ENCODE data around the gene CFAP74. TPM values are rescaled to one million over a fixed set of nuclear protein-coding genes. Genes with fewer than 3 reads are reported as not detected.

CFAP74 gene
- total RNA-seq, 1 experiment from 2014 or later: 0.28 TPM

- no peak overlapping the region for H3K4me3 Mint-ChIP-seq
- H3K36me3 Mint-ChIP-seq (ENCODE audit: insufficient read depth in 1 of 3, low read depth in 3 of 3): no peaks in the 10 kb centered on the region
- Histone ChIP-seq H2BK5ac (ENCODE audit: insufficient read length, low read length) (no peak overlapping the region), H4K91ac (ENCODE audit: insufficient read length, low read depth, low read length) (no peak overlapping the region), H2BK120ac (ENCODE audit: low read depth, low read length, poor library complexity, severe bottlenecking) (no peak overlapping the region), H3K9me3 (ENCODE audit: control insufficient read depth, low read depth, low read length) (no peaks in the 10 kb centered on the region), H4K5ac (ENCODE audit: insufficient read length, low read depth, low read length) (no peak overlapping the region), H2AK5ac (ENCODE audit: insufficient read length, low read length) (no peak overlapping the region), H2AFZ (ENCODE audit: low read length) (no peak overlapping the region), H3K4ac (ENCODE audit: low read depth, low read length) (no peak overlapping the region), H3K27ac (ENCODE audit: insufficient read length, low read depth, low read length) (no peak overlapping the region), H2BK20ac (ENCODE audit: low read depth, low read length, poor library complexity, severe bottlenecking) (no peak overlapping the region), H3K4me2 (ENCODE audit: insufficient read depth, insufficient read length, low read length) (no peak overlapping the region), H3K79me2 (ENCODE audit: insufficient read depth, low read length) (no peaks in the 10 kb centered on the region), H3K23me2 (ENCODE audit: insufficient read length, low read depth, low read length, poor library complexity, severe bottlenecking) (no peaks in the 10 kb centered on the region), H2BK15ac (ENCODE audit: low read depth, low read length) (no peak overlapping the region), H3K79me1 (ENCODE audit: insufficient read depth, low read depth, low read length, poor library complexity, severe bottlenecking) (no peaks in the 10 kb centered on the region), H3T11ph (ENCODE audit: low read length) (no peak overlapping the region), H3K14ac (ENCODE audit: insufficient read depth, low read length) (no peak overlapping the region; the same call in 1 of the 2 replicates), H4K20me1 (ENCODE audit: control insufficient read depth, insufficient read depth, insufficient read length) (no peaks in the 10 kb centered on the region), H3K56ac (ENCODE audit: insufficient read length, low read depth, low read length) (no peak overlapping the region), H2BK12ac (ENCODE audit: insufficient read length, low read depth, low read length) (no peak overlapping the region), H3K23ac (ENCODE audit: insufficient read length, low read depth, low read length) (no peak overlapping the region), H3K27me3 (ENCODE audit: insufficient read depth, low read length) (no peaks in the 10 kb centered on the region), H3K9ac (ENCODE audit: extremely low read depth, insufficient read length, low read length) (no peak overlapping the region), H3K18ac (ENCODE audit: insufficient read length, low read depth, low read length) (no peak overlapping the region), H3K4me1 (ENCODE audit: insufficient read depth, low read length) (0 out of 2 replicates have a peak, but pooled peaks cover under 1% of the 10 kb centered on the region), H4K8ac (replicated peaks; ENCODE audit: insufficient read length, low read depth, low read length) (no peak overlapping the region)
- WGBS (ENCODE audit: extremely low coverage, insufficient read length, low lambda C conversion rate): no CpG with 5 or more reads among the region's 9 CpGs
- H3K27ac Mint-ChIP-seq: no peak overlapping the region
- peaks cover 6% of the 10 kb centered on the region in 2 experiments; a peak in 3 of 5 replicates for H3K9me3 Mint-ChIP-seq
- TF ChIP-seq CTCF (conservative IDR thresholded peaks at IDR 0.05): no peak
- H3K4me1 Mint-ChIP-seq: peaks cover 10 to 17% of the 10 kb centered on the region in 2 experiments
- peaks cover 6% of the 10 kb centered on the region for H3K27me3 Mint-ChIP-seq (ENCODE audit: low read depth)
- DNase-seq: no peak
Observed at GRCh38 chr1:1899967-1900327, 103.6 kb downstream of the CFAP74 start.
